Measurements from ENCODE around the gene TMBIM4. TPM values are rescaled to one million over a fixed set of nuclear protein-coding genes. Genes with fewer than 3 reads are reported as not detected.

Gene TMBIM4
- total RNA-seq, 2 donors from 2014 or later = 107 to 139 TPM

DNA sequence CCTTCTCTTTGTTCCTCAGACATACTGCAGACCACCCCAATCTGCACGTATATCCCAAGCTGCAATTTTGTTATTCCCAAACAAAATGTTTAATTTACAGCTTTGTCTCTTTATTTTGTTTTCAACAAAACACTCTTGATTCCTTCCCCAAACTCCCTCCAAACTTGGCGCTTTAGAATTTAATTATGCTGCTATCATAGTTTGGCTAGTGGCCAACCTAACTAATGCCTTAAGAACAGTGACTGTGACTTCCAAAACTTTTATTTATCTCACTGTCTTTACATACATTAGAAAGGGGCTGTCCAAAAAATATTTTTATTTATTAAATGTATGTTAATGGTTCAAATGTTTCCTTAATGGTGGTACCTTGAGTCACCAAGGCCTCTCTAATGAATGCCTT, 7.1 kb downstream of the TMBIM4 start:
- Histone ChIP-seq H3K9me3 (no peaks in the 10 kb centered on the region), H3K36me3 (peaks cover 16% of the 10 kb centered on the region), H3K27me3 (no peaks in the 10 kb centered on the region), H3K4me3 (no peak overlapping the region), H3K27ac (no peak overlapping the region), H3K4me1 (peaks cover 0 to 27% of the 10 kb centered on the region in 2 donors)
- TF ChIP-seq, protein P1, sequence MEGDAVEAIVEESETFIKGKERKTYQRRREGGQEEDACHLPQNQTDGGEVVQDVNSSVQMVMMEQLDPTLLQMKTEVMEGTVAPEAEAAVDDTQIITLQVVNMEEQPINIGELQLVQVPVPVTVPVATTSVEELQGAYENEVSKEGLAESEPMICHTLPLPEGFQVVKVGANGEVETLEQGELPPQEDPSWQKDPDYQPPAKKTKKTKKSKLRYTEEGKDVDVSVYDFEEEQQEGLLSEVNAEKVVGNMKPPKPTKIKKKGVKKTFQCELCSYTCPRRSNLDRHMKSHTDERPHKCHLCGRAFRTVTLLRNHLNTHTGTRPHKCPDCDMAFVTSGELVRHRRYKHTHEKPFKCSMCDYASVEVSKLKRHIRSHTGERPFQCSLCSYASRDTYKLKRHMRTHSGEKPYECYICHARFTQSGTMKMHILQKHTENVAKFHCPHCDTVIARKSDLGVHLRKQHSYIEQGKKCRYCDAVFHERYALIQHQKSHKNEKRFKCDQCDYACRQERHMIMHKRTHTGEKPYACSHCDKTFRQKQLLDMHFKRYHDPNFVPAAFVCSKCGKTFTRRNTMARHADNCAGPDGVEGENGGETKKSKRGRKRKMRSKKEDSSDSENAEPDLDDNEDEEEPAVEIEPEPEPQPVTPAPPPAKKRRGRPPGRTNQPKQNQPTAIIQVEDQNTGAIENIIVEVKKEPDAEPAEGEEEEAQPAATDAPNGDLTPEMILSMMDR (IDR thresholded peaks at IDR 0.05) = no peak
- no peak for DNase-seq (ENCODE audit: low spot score)

DNA sequence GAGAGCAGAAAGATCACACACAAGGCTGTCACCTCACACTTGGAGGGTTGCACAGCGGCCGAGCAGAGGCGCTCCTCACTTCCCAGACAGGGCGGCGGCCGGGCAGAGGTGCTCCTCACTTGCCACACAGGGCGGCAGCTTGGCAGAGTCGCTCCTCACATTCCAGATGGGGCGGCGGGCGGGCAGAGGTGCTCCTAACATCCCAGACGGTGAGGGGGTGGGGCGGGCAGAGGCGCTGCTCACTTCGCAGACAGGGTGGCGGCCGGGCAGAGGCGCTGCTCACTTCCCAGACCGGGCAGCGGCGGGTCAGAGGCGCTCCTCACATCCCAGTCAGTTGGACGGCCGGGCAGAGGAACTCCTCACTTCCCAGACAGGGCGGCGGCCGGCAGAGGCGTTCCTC, 9.1 kb downstream of the TMBIM4 start:
- Histone ChIP-seq H3K4me3 (no peak overlapping the region), H3K4me1 (peaks cover 0 to 22% of the 10 kb centered on the region in 2 donors), H3K9me3 (no peaks in the 10 kb centered on the region), H3K27ac (no peak overlapping the region), H3K36me3 (peaks cover 16% of the 10 kb centered on the region), H3K27me3 (no peaks in the 10 kb centered on the region)
- DNase-seq (ENCODE audit: low spot score) = no peak
- TF ChIP-seq, protein P1 (IDR thresholded peaks at IDR 0.05) = no peak

DNA sequence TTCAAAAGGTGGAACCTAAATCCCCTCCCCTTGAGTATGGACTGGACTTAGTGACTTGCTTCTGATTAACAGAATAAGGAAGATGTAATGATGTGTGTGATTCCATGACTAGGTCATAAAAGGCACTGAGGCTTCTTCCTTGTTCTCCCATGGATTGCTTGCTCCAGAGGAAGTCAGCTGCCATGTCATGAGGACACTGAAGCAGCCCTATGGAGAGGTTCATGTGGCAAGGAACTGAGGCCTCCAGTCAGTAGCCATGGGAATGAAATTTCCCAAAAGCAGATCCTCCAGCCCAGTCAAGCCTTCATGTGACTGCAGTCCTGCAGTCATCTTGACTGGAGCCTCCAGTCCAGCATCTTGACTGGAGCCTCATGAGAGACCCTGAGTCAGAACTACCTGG, 10.7 kb downstream of the TMBIM4 start:
- Histone ChIP-seq H3K27me3 (no peaks in the 10 kb centered on the region), H3K9me3 (no peaks in the 10 kb centered on the region), H3K27ac (no peak overlapping the region), H3K4me3 (no peak overlapping the region), H3K4me1 (peaks cover 0 to 32% of the 10 kb centered on the region in 2 donors), H3K36me3 (peaks cover 16% of the 10 kb centered on the region)
- no peak for DNase-seq (ENCODE audit: low spot score)
- TF ChIP-seq, protein P1 (IDR thresholded peaks at IDR 0.05) = no peak

DNA sequence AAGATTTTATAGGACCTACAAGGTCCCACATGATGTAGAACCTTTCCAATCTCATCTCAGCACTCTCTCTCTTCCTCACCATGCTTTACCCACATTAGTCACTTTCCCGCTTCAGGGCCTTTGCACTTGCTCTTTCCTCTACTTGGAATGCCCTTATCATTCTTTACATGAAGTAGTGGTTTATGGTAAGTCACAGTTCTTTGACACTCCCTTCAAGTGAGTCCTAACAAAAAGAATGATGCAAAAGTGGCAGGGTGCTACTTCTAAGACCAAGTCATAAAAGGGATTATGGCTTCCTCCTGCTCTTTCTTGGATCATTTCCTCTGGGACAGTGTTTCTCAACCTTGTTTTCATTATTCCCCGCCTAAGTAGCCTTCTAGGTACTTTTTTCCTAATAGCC, 13.1 kb downstream of the TMBIM4 start:
- Histone ChIP-seq H3K9me3 (no peaks in the 10 kb centered on the region), H3K4me1 (peaks cover 0 to 30% of the 10 kb centered on the region in 2 donors), H3K36me3 (peaks cover 16% of the 10 kb centered on the region), H3K4me3 (no peak overlapping the region), H3K27ac (no peak overlapping the region), H3K27me3 (no peaks in the 10 kb centered on the region)
- TF ChIP-seq, protein P1 (IDR thresholded peaks at IDR 0.05) = no peak
- DNase-seq (ENCODE audit: low spot score) = no peak

DNA sequence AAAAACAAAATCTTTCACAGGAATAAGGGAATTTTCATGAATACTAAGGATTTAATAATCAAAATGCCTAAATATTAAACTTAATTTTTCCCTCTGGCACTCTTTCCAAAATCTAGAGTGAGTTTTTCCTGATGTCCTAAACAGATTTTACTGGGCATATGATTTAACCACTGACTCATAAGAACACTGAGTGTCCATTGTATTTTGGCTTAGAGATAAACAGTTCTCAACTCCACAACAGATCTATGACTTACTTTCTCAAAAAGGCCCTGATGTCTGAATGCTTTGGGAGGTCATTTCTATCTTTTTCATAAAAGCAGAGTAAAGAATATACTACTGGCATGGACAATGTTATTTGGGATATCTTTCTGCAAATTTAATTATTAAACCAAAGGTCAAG, 15.0 kb downstream of the TMBIM4 start:
- peaks cover 13% of the 10 kb centered on the region for H3K36me3 ChIP-seq
- no peaks in the 10 kb centered on the region for H3K9me3 ChIP-seq
- H3K27me3 ChIP-seq = no peaks in the 10 kb centered on the region
- no peak for DNase-seq (ENCODE audit: low spot score)
- TF ChIP-seq, protein P1 (IDR thresholded peaks at IDR 0.05) = no peak
- no peak overlapping the region for H3K4me3 ChIP-seq
- H3K4me1 ChIP-seq = peaks cover 0 to 26% of the 10 kb centered on the region in 2 donors
- peak overlapping the region; percentile 1 to 44 for H3K27ac ChIP-seq

DNA sequence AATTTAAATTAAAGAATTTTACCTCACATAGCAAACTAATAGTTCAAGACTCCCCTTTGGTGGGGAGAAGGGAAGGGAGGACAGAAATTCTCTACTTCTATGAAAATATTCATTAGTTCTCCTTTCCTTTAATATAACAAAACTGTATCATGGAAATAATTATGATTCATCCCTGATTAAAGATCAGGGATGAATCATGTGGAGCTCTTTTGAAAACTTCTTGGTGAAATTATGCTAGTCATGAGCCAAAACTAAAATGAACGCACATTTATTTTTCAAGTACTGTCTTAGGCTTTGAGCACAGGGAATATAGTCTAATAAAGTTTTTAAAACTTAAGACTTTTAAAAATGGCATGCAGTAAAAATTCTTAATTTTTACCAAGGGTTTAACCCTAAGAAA, 17.1 kb downstream of the TMBIM4 start:
- DNase-seq (ENCODE audit: low spot score) = no peak
- peak overlapping the region; percentile 7 to 19 for H3K27ac ChIP-seq
- H3K4me1 ChIP-seq = peaks cover 0 to 26% of the 10 kb centered on the region in 2 donors
- TF ChIP-seq, protein P1 (IDR thresholded peaks at IDR 0.05) = no peak
- H3K27me3 ChIP-seq = no peaks in the 10 kb centered on the region
- H3K36me3 ChIP-seq = peaks cover 5% of the 10 kb centered on the region
- H3K4me3 ChIP-seq = no peak overlapping the region
- H3K9me3 ChIP-seq = no peaks in the 10 kb centered on the region

Measured in right atrium auricular region (tissue), 2 donors.